IPS-20b (cell line): ENCODE data around the gene COX4I1.
A peak's percentile ranks its signal among the peaks of the same experiment; 100 is the strongest.
"Not testable (repeated sequence)": the region's sequence is repeated elsewhere in the genome, so short reads cannot be mapped to it uniquely, and the experiment has no call there.

Experiments
- H3K27ac ChIP-seq: one replicate; pipeline ENCODE4 v1.5.1; 2013; ENCODE audit warnings: low read length
- H3K27me3 ChIP-seq: 2 replicates; pipeline ENCODE4 v1.6.1; 2013; ENCODE audit warnings: mild to moderate bottlenecking, low read length, inconsistent platforms; ENCODE audit not compliant: insufficient read depth
- H3K36me3 ChIP-seq: 2 replicates; pipeline ENCODE4 v1.6.1; 2013; ENCODE audit warnings: low read depth, mild to moderate bottlenecking, inconsistent platforms, low read length, moderate library complexity; ENCODE audit not compliant: insufficient read depth
- H3K4me1 ChIP-seq: 2 replicates; pipeline ENCODE4 v1.6.1; 2013; ENCODE audit warnings: mild to moderate bottlenecking, control low read depth, inconsistent platforms, low read length, moderate library complexity; ENCODE audit not compliant: insufficient read depth
- H3K4me3 ChIP-seq: 2 replicates; pipeline ENCODE4 v1.5.1; 2013; ENCODE audit warnings: mild to moderate bottlenecking, low read length, inconsistent platforms
- H3K9ac ChIP-seq: 2 replicates; pipeline ENCODE4 v1.6.1; 2013; ENCODE audit warnings: low read depth, mild to moderate bottlenecking, inconsistent platforms, low read length, moderate library complexity
- H3K9me3 ChIP-seq: 2 replicates; pipeline ENCODE4 v1.6.1; 2013; ENCODE audit warnings: mild to moderate bottlenecking, low read depth, low read length, inconsistent platforms; ENCODE audit not compliant: insufficient read depth

Gene COX4I1

DNA sequence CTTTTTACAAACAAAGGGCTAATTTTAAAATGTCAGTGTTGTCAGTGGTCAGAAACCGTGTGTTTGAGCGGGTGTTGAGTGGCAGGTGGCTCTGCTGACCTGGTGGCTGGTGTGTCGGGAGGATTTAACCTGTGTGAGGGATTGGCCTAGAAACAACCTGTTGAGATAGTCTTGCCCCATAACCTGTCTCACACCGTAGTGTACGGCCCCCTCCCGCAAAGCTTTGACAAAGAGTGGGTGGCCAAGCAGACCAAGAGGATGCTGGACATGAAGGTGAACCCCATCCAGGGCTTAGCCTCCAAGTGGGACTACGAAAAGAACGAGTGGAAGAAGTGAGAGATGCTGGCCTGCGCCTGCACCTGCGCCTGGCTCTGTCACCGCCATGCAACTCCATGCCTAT is 7.0 kb downstream of the COX4I1 start:
- no peak overlapping the region for H3K9ac ChIP-seq
- H3K9me3 ChIP-seq = no peaks in the 10 kb centered on the region
- H3K27me3 ChIP-seq = peaks cover under 1% of the 10 kb centered on the region
- H3K4me3 ChIP-seq = no peak overlapping the region
- H3K4me1 ChIP-seq = no peaks in the 10 kb centered on the region
- no peak overlapping the region for H3K27ac ChIP-seq
- H3K36me3 ChIP-seq = peaks cover 55% of the 10 kb centered on the region

DNA sequence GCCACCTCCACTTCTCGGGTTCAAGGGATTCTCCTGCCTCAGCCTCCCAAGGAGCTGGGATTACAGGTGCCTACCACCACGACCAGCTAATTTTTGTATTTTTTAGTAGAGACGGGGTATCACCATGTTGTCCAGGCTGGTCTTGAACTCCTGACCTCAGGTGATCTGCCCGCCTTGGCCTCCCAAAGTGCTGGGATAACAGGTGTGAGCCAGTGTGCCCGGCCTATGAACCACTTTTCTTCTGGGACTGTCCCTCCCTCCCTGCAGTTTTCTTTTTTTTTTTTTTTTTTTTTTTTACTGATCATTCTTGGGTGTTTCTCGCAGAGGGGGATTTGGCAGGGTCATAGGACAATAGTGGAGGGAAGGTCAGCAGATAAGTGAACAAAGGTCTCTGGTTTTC is 7.8 kb downstream of the COX4I1 start:
- not testable (repeated sequence) for H3K4me1 ChIP-seq, H3K9me3 ChIP-seq, H3K27ac ChIP-seq, H3K4me3 ChIP-seq, H3K27me3 ChIP-seq, H3K9ac ChIP-seq
- peaks cover 47% of the 10 kb centered on the region for H3K36me3 ChIP-seq

DNA sequence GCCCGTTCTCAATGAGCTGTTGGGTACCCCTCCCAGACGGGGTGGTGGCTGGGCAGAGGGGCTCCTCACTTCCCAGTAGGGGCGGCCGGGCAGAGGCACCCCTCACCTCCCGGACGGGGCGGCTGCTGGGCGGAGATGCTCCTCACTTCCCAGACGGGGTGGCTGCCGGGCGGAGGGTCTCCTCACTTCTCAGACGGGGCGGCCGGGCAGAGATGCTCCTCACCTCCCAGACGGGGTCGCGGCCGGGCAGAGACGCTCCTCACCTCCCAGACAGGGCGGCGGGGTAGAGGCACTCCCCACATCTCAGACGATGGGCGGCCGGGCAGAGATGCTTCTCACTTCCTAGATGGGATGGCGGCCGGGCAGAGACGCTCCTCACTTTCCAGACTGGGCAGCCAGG is 8.6 kb downstream of the COX4I1 start:
- H3K9me3 ChIP-seq, H3K4me3 ChIP-seq, H3K9ac ChIP-seq, H3K27ac ChIP-seq, H3K4me1 ChIP-seq: not testable (repeated sequence)
- Histone ChIP-seq H3K36me3 (peaks cover 40% of the 10 kb centered on the region), H3K27me3 (peaks cover 16% of the 10 kb centered on the region)

DNA sequence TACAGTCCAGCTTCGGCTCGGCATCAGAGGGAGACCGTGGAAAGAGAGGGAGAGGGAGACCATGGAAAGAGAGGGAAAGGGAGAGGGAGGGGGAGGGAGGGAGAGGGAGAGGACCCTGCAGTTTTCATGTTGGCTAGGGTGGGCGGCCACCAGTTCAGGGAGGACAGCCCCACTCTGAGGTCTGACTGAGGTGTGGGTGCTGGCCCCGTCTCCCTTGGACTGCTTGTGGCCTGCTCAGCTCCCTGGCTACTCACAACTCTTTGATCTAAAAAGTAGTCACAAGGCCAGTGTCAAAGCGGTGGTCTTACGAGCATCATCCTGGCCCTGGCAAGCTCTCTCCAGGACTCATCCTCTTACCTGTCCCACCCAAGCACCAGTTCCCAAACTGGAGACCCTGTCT is 9.4 kb downstream of the COX4I1 start:
- H3K9ac ChIP-seq = no peak overlapping the region
- no peaks in the 10 kb centered on the region for H3K9me3 ChIP-seq
- no peak overlapping the region for H3K27ac ChIP-seq
- H3K36me3 ChIP-seq = peaks cover 32% of the 10 kb centered on the region
- H3K27me3 ChIP-seq = peaks cover 22% of the 10 kb centered on the region
- H3K4me3 ChIP-seq = no peak overlapping the region
- H3K4me1 ChIP-seq = no peaks in the 10 kb centered on the region

DNA sequence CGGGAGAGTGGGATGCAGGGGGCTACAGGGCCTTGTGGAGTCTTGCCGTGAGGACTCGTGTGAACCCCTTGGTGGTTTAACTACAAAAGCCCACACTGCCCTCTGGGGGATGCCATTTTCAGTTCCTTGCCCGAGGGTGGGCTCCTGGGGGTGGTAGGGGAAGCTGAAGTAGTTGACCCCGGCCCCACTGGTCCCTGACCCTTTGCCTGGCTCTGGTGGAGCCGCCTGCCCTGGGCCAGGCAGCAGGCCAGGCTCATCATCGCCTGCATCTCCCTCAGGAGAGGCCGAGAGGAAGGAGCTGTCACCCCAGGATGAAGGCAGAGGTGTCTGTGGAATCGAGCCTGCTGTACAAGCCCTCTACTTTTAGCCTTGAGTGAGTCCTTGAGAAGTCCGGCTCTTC is 10.2 kb downstream of the COX4I1 start:
- H3K27ac ChIP-seq = no peak overlapping the region
- no peak overlapping the region for H3K4me3 ChIP-seq

DNA sequence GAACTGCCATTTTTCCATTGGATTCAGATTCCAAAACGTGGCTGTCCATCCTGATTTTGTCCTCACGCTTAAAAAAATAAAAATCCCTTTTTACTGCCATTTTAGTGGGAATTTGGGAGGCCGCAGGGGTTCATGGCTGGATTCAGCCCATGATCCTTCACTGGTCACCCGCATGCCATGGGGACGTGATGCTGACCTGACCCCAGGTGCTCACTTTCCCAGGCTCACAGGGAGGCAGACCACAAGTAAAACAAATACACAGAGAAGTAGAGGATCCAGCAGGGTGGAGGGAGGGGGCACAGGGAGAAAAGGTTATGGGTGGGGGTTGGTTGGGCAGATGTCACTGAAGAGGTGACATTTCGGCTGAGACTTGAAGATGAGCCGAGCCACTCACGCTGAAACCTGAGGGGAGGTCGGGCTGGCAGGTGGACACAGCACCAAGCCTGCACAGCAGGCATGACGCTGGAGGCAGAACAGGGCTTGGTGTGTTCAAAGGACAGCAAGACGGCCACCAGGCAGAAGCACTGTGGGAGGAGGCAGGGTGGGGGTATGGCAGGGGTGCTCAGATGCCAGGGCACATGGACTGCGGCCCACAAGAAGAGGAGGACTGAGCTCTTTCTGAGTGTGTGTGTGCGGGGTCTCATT is 10.7 kb downstream of the COX4I1 start:
- Histone ChIP-seq H3K4me3 (no peak overlapping the region), H3K36me3 (peaks cover 21% of the 10 kb centered on the region), H3K9ac (no peak overlapping the region), H3K27ac (no peak overlapping the region), H3K9me3 (no peaks in the 10 kb centered on the region), H3K4me1 (no peaks in the 10 kb centered on the region), H3K27me3 (peaks cover 22% of the 10 kb centered on the region)

More for the DNA sequence above, 10.2 kb downstream of the COX4I1 start:
- H3K36me3 ChIP-seq = peaks cover 26% of the 10 kb centered on the region
- no peaks in the 10 kb centered on the region for H3K4me1 ChIP-seq
- H3K9me3 ChIP-seq = no peaks in the 10 kb centered on the region
- peaks cover 22% of the 10 kb centered on the region for H3K27me3 ChIP-seq
- H3K9ac ChIP-seq = no peak overlapping the region

DNA sequence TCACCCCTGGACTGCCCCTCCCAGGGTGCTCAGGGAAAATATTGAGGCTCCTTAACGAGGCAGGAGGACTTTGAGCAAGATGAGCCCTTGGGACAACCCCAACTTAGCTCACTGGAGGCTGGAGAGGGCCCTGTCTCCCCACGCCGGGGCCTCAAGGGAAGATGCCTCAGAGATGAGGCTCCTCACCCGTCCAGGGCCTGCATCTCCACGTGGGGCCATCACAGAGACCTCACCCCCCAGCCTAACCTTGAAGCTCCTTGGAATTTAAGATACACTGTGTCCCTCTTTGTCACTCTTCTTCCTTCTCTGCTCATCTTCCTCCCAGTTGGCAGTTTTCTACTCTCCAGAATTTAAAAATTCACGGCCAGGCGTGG is 11.2 kb downstream of the COX4I1 start:
- H3K4me1 ChIP-seq = no peaks in the 10 kb centered on the region
- H3K9ac ChIP-seq = no peak overlapping the region

DNA sequence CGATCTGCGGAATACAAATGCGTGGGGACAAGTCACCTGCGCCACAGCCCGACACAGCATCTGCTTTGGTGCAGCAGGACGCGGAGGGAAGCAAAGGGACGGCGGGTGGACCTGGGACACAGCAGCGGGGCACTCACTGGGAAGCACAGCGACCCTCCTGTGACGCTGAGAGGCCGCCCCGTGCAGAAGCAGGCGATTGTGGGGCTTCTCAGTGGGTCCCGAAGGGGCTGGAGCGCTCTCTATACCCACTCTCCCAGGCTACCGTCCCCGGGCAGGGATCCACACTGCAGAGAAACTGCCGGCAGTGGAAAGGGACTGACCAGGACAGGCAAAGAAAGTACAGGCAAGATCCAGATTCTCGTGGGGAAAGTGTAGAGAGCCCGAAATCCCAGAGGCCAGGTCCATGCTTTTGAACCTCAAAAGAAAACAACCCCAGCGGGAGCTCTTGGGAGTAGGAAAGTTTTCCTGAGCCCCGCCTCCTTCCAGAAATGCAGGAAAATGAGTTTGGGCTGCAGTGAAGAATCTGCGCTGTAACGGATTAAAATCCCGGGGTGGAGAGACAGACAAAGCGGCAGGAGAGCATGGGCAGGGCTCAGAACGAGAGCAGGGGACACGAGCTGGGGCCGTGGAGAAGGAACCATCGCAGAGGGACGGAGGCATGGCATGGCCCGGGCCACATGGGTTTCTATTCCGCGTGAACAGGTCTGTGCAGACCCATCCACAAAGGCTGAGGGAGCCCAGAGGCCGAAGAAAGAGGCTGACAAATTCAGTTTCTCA is 12.7 kb downstream of the COX4I1 start:
- Histone ChIP-seq H3K9me3 (no peaks in the 10 kb centered on the region), H3K27me3 (peaks cover 22% of the 10 kb centered on the region), H3K36me3 (peaks cover under 1% of the 10 kb centered on the region), H3K27ac (no peak overlapping the region), H3K4me1 (no peaks in the 10 kb centered on the region), H3K9ac (no peak overlapping the region), H3K4me3 (peak overlapping the region; percentile 22; the same call in 1 of the 2 replicates)

More for the DNA sequence above, 11.2 kb downstream of the COX4I1 start:
- peaks cover 15% of the 10 kb centered on the region for H3K36me3 ChIP-seq
- no peak overlapping the region for H3K27ac ChIP-seq
- no peak overlapping the region for H3K4me3 ChIP-seq
- H3K27me3 ChIP-seq = peaks cover 22% of the 10 kb centered on the region
- H3K9me3 ChIP-seq = no peaks in the 10 kb centered on the region

DNA sequence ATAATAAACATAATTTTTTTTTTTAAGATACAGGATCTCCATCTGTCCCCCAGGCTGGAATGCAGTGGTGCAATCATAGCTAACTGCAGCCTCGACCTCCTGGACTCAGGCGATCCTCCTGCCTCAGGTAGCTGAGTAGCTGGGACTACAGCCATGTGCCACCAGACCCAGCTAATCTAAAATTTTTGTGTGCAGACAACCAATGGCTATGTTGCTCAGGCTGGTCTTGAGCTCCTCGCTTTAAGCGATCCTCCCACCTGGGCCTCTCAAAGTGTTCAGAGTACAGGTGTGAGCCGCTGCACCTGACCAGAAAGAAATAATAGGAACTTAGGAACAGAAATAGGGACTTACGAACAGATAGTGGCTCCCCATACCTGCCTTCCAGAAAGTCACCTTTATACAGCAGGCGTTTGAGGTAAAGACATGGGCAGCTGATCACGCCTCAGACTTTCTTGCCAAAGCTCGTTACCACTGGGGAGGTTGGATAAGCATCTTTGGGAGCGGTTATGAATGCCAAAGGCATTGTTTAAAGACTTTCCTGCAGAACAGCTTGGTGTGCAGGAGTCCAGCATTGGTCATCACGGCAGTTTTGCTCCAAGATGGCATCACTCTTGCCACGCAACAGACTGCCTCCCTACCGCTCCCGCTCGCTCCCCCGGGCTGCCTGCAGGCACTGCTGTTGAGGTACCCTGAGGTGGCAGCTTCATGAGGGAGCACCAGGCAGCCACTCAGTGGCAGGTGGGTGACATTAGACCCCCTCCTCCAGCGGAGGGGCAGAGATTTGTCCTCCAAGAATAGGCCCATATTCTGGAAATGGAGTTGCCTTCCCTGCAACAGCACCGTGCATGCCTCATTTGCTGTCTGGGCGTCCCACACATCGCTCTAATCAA is 13.6 kb downstream of the COX4I1 start:
- Histone ChIP-seq H3K36me3 (no peaks in the 10 kb centered on the region), H3K4me3 (no peak overlapping the region), H3K27ac (no peak overlapping the region), H3K9ac (no peak overlapping the region), H3K9me3 (no peaks in the 10 kb centered on the region), H3K4me1 (no peaks in the 10 kb centered on the region), H3K27me3 (peaks cover 22% of the 10 kb centered on the region)

DNA sequence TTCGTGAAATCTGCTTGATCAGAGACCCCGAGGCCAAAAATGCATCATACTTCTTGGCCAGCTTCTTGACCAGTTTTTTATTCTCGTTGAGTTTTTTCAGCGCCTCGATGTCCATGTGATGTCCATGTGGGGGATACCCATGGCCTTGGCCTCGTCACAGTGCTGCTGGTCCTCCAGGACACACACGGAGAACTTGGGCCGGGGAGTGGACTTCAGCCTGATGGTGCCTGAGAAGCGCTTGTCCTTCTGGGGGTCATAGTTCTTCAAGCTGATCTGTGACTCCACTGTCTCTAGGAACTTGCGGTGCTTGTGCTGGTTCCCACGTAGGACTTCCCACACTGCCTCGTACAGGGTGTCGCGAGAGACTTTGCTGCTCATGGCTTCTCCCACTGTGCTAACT is 16.7 kb downstream of the COX4I1 start:
- no peak overlapping the region for H3K9ac ChIP-seq
- H3K4me1 ChIP-seq = no peaks in the 10 kb centered on the region
- H3K27ac ChIP-seq = no peak overlapping the region
- H3K36me3 ChIP-seq = no peaks in the 10 kb centered on the region
- peaks cover 41% of the 10 kb centered on the region for H3K27me3 ChIP-seq
- H3K9me3 ChIP-seq = no peaks in the 10 kb centered on the region
- H3K4me3 ChIP-seq = no peak overlapping the region

DNA sequence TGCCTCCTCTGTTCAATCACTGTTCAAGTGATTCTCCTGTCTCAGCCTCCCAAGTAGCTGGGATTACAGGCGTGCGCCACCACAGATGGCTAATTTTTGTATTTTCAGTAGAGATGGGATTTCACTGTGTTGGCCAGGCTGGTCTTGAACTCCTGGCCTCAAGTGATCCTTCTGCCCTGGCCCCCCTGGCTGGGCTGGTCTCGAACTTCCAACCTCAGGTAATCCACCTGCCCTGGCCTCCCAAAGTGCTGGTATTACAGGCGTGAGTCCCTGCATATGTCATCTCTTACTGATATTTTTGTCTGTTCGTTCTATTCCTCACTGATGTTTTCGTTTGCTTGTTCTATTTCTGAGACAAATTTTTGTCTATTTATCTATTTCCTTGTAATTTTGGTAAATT is 17.7 kb downstream of the COX4I1 start:
- H3K9me3 ChIP-seq, H3K4me3 ChIP-seq, H3K27ac ChIP-seq, H3K4me1 ChIP-seq, H3K36me3 ChIP-seq, H3K9ac ChIP-seq: not testable (repeated sequence)
- peaks cover 35% of the 10 kb centered on the region for H3K27me3 ChIP-seq
